RPMI7951 (cell line): ENCODE measurements around the gene COIL. TPM values are rescaled to one million over a fixed set of nuclear protein-coding genes. Genes with fewer than 3 reads are reported as not detected.

Experiments
- DNase-seq: peaks from one replicate; pipeline ENCODE4 v3.0.0-alpha.2; 2012; ENCODE audit warnings: low read depth
- total RNA-seq: library from RNA; depleted of rRNA; stranded (reverse); fragments of >200 nt; shearing (Covaris generic); gene quantifications from 2 replicates; pipeline ENCODE4 v1.2.3, GENCODE V29; 2014

COIL gene
- total RNA-seq, 1 experiment from 2014 or later, result 13.2 TPM

DNA sequence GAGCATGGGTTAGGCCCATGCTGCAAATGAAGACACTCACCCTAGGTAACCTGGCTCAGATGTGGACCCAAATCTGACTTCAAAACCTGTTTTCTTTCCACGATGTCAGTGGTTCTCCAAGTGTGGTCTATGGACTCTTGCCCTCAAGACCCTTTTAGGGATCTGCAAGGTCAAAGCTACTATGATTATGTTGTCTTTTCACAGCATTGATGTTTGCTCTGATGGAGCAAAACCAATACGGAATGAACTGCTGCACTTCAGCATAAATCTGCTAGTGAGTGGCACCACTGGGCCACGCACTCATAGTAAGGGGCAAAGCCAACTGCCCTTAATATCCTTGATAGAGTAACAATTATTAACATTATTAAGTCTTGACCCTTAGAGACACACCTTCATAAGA lies 25.4 kb downstream of the COIL start:
- no peak for DNase-seq

DNA sequence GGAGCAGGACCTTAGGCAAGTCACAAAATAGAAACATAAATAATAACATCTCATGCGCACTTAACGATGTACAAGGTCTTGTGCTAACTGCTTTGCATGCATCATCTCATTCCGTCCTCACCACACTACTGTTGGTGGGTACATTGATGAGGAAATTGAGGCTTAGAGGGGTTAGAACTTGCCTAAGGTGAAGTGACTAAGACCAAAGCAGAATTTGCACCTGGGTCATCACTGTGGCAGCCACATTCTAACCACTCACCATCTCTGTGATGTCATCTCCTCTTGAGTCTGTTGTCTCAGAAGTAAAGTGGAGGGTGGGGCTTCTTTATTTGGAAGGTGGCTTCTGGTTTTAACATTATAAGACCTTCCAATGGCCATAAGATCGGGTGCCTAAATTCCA lies 26.6 kb downstream of the COIL start:
- DNase-seq, result no peak

DNA sequence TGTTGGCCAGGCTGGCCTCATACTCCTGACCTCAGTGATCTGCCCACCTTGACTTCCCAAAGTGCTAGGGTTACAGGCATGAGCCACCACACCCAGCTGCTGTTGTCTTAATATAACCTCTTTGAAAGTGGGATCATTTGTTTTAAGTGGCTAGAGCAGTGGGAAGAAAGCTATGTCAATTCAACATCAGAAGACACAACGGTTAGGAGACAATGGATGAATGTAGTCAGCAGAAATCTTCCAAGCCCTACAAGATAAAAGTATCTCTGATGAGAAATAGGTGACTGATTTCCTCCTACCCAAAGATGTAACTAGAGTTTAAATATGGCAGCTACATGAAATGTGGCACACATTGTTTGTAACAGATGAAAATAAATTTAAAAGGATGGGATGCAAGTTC lies 27.0 kb downstream of the COIL start:
- no peak for DNase-seq

DNA sequence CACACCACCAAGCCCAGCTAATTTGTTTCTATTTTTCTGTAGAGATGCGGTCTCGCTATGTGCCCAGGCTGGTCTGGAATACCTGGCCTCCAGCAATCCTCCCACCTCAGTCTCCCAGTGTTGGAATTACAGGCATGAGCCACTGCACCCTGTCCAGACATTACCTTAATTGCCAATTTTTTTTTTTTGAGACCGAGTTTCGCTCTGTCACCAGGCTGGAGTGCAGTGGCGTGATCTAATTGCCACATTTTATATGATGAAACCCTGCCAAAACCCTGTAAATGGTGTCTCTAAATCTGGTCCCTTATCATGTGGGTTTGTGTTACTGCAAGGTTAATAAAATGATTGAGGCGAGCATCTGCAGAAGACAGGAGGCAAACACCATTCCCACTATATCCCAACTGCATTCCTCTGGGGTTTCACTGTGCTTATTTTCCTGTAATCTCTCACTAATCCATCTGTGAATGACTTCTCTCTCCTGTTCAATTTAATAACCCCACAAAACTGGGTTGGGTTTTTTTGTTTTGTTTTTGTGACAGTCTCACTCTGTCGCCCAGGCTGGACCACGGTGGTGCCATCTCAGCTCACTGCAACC lies 27.6 kb downstream of the COIL start:
- DNase-seq, result no peak

DNA sequence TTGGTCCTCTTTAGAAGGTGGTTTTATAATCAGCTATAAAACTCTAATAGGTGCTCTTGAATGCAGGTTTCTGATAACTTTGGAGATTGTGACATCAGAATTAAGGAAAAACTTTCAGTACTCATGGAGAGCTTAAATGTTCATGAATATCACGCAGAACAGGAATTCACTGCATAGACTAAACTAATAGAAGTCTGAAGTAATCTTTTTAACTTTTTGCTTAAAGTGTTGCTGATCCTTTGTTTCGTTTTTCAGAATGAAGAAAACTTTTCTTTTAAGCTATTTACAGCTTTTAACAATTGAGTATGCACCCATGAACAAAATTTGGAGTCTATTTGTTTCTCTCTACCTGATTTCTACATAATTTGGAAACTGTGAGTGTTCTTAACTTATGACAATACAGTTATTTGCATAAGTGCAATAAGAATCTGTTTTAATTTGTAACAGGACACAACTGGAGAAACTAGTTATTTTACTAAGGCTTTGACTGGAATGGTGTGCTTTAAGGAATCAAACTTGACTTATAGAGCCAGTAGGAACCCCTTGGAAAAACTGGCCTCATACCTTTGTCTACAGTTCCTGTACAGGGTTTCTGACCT lies 30.0 kb downstream of the COIL start:
- DNase-seq, result no peak

DNA sequence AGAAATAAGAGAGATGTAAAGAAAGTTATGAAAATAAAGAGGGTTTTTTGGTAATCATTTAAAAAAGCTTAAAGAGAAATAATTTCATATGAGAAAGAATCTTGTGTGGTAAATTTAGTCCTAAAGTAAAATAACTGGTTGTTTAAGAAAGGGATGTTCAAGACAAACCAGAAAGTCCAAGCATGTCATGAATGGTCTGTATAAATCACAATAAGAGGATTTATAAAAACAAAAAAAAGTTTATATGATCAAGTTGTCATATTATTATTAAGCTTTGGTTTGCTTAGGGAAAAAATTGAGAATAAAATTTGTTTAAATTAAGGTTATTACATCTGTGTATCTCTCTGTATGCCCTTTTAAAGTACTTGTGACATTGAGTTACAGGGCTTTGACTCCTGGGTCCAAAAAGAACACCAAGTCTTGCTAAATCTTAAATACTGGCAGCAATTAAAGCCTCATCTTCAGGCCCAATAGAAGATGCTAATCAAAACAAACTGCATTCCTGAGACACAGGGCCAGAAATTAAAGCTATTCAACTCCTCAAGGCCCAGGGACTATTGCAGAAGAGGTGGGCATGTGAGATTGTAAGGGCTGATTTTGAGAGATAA lies 31.4 kb downstream of the COIL start:
- peak; percentile 28 for DNase-seq

DNA sequence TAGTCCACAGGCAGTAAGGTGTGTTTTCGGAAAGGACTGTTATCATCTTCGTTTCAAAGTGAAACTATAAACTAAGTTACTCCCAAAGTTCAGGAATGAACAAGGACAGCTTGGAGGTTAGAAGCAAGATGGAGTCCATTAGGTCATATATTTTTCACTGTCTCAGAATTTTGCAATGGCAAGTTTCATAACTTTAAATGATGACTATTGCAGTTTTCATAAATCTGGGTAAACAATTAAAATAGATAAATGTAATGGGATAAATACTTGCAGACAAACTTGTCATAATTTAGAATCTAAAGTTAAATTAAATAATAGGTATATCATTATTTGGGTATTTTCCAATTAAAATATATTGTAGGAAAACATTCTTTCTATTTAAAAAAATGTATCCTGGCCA lies 32.3 kb downstream of the COIL start:
- DNase-seq, result no peak

DNA sequence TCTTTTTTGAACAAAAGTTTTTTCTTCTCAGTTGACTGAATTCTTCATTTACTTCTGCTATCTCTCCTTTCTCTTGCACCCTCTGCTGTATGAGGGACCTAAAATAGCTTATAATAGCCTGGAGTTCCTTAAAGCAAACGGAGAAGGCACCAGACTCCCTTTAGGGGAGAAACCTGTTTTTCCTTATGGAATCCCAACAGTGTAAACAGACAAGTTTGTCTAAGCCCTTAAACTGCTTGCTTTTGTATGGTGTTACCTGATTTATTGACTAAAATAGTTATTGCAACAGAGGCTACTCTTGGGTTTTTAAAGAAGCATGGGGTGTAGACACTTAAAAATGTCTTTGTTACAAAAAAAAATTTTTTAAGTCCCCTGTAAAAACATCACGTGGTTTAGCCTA lies 34.1 kb downstream of the COIL start:
- DNase-seq, result no peak

DNA sequence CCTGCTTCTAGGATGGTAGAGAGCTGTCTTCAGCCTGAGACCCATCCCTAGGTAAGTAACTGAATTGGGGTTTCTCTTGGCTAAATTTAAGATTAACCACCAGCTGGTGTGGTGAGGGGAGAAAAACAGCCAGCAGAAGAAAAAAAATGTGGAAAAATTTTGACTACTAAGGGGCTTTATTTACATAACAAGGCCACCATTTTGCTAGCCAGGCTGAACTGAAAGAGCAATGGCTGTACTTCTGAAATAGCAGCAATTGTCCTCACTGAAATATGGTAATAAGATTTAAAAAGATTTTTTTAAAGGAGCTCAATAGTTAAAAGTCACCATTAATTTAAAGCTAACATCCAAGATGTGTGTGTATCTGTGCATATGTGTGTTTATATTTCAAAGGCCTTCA lies 34.6 kb downstream of the COIL start:
- DNase-seq, result no peak

DNA sequence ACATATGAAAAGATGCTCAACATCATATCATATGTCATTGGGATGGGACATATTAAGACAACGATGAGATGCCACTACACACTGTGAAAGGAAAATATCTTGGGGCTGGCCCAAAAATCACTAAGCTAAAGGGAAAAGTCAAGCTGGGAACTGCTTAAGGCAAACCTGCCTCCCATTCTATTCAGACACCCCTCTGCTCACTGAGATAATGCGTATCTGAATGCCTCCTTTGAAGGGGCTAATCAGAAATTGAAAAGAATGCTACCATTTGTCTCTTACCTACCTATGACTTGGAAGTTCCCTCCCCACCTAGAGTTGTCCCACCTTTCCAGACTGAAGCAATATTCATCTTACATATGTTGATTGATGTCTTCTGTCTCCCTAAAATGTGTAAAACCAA lies 35.8 kb downstream of the COIL start:
- DNase-seq, result no peak

DNA sequence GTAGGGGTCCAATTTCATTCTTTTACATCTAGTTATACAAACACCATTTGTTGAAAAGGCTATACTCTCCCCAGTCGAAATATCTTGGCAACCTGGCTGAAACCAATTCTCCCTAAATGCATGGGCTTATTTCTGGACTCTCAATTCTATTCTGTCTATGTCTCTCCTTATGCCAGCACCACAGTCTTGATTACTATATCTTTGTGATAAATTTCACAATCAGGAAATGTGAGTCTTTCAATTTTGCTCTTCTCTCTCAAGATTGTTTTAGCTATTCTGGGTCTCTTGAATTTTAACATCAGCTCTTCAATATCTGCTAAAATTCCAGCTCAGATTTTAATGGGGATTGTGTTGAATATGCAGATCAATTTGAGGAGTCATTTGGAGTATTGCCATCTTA lies 41.1 kb downstream of the COIL start:
- DNase-seq, result no peak

DNA sequence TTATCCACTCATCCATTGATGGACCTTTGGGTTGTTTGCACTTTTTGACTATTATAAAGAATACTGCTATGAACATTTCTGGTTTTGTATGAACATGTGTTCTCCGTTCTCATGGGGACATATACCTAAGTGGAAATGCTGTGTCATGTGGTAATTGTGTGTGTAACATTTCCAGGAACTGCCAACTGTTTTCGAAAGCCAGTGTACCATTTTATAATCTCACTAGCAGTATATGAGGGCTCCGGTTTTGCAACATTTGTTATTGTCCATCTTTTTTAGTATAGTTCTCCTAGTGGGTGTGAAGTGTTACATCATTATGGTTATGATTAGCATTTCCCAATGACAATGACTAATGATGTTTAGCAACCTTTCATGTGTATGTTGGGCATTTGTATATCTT lies 41.9 kb downstream of the COIL start:
- DNase-seq, result no peak

DNA sequence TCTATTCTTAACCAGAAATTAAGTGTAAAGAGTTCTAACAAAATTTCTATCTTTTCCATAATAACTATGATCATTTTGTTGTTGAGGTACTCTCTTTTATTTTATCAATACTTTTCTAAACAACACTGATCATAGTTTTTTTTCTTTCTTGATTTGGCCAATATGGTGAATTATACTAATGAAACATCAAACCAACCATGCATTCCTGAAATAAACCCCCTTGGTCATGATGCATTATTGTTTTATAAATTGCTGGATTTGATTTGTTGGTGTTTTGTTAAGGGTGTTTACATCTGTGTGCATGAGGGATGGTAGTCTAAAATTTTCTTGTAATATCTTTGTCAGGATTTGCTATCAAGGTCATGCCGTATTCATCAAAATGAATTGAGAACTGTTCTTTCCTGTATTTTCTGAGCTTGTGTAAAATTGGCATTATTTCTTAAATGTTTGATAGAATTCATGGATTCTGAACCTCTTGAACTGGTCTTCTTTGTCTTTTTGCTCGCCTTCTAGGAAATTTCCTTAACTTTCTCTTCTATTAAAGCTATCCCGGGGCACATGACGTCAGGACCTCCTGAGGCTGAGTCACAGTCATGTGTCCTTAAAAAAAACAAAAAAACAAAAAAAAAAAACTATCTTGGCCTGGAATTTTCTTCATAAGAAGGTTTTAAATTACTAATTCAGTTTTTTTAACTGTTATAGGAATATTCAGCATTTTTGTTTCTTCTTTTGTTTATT lies 43.1 kb downstream of the COIL start:
- DNase-seq, result peak; percentile 29

DNA sequence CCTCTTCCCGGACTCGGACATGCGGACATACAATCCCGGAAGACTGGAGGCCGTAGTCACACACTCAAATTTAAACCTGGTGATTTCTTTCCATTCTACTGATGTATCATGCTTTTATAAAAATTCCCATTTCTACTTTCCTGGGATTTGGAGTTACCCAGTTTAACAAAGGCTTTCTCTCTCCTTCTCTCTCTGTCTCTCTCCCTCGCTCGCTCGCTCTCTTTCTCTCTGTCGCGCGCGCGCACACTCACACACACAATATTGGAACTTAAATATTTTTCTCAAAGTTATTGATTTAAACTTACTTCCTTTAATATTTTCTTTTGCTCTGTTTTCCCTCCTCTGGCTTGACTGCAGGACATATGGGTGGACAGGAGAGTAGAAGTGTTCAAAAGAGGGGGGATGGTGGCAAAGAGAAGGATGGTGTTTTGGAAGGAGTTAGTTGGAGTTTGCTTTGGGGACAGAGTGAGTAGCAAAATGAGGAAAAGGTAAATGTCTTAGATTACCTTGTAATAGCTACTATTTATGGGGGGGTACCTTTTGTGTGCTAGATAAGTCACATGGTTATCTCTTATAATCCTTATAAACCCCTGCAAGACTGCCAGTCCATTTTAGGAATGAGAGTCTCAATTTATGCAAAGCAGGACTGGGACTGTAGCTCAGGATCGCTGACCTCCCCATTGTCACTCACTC lies 46.1 kb downstream of the COIL start:
- no peak for DNase-seq

DNA sequence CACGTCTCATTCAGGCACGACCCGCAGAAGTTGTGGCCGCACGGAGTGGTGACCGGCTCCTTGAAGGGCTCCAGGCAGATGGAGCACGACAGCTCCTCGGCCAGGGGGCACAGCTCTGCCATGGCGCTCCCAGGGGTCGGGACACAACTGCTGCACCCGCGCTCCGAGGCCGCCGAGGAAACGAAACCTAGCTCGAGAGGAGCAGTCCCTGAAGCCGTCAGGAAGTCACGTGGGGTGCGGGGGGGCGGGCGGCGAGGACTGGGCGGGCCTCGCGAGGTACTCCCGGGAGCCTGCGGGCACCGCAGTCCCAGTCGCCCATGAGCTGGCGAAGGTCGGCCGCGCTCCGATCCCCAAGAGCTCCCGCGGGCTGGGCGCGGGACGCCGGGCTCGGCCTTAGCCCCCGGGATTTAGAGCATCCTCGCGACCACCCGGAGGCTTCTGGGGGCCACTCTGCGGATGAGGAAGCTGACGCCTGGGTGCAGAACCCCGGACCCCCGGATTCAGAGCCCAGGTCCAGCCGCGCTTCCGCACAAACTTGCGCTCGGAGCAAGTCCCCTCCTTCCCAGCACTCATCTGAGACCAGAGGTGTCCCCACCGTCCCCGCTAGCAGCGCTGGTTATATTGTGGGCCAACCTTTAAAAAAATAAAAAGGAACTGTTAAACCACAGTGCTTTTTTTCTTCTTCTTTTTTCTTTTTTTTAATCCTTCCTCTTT lies 46.8 kb downstream of the COIL start, which contains the start of gene TRIM25:
TRIM25 (minus strand) TSS at position 183 of the 714 bp plus-strand sequence; CDS start at position 122, 61 bp downstream.
- DNase-seq, result peak; percentile 86

DNA sequence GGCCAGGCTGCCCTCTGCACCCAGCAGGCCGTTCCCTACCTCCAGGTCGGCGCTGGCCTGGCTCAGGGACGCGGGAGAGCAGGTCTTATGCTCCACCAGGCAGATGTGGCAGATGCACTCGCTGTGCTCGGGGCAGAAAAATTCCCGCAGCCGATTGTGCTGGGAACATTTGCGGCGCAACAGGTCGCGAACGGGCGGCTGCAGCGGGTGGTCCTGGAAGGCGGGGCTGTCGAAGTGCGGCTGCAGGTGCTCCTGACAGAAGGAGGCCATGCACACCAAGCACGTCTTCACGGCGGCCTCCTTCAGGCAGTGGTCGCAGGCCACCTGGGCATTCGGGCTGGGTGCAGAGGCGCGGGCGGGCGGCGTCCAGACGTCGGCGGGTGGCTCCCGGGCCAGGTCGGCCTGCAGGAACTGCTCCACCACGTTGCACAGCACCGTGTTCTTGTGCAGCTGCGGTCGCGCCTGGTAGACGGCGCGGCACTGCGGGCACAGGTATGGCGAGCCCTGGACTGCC lies 47.4 kb downstream of the COIL start:
- DNase-seq, result no peak

DNA sequence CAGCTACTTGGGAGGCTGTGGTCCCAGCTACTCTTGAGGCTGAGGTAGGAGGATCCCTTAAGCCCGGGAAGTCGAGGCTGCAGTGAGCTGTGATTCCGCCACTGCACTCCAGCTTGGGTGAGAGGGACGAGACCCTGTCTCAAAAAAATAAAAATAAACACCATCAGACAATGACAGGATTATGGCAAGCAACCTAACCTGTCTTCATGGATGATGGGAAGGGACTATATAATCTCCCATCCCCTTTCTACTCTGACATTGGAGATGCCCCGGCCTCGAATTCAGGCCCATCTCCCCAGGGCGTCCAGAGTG lies 47.9 kb downstream of the COIL start:
- no peak for DNase-seq

DNA sequence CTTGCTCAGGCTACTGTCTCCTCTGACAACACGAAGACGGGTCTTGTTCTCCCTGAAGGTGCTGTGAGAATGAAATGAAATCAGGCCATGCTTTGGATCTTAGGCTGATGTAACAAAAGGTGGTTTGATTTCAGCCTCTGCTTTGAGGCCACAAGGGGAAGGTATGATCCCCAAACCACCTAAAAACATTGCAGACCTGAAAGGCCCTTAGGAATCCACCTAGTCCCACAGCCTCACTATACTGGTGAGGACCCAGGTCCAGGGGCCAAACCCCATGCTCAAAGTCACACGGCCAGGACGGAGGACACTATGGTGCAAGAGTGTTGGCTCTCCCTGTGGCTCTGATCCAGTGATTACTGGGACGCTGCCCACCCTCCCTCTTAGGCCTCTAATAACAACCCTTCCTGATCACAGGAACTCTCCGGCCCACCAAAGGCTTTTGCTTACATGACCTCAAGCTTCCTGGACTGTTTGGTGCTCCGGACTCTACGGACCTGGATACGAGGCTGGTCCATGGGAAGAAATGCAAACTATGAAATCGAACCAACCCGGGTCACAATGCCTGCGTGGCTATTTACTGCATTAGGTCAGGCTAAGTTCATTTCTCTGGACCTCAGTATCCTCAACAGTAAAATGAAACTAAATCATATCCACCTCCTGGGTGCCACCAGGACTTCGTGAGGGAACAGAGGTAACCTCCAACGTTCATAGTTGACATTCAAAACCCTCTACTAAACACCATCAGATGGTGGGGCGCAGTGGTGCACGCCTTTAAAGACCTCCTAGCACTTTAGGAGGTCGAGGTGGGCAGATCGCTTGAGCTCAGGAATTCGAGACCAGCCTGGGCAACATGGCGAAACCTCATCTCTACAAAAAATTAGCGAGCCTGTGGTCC lies 48.5 kb downstream of the COIL start:
- DNase-seq, result no peak

DNA sequence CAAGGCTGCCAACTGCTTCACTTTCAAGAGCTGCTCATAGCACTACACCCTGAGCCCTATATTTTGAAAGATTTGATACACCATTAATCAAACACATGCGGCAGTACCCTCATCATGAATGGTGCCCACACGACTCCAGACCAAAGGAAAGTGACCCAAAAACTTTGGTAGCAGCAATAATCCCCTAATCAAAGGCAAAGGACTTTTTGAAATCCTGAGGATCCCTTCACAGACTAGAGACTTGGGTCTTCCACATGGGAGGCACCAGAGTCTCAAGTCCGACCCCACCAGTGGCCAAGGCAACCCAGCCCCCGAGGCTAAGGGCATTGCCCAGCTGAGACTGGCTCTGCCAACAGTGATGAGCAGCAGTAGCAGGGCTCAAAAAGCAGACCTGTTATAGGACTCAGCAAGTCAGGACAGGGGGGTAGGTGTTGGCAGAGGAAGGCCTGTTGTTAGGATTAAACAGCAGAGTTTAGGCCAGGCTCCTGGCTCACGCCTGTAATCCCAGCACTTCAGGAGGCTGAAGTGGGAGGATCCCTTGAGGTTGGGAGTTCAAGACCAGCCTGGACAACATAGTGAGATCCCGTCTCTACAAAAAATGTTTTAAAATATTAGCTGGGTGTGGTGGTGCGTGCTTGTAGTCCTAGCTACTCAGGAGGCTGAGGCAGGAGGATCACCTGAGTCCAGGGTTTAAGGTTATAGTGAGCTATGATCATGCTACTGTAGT lies 50.2 kb downstream of the COIL start:
- DNase-seq, result no peak
